SK-N-SH treated with all-trans-retinoic acid at 6 μM for 48 hours (cell line): ENCODE measurements around the gene C16orf95.

Experiments
- TSHZ2 ChIP-seq: fragments of 250-450 bp; sonication (Bioruptor Pico); IDR thresholded peaks from 2 replicates; pipeline ENCODE4 v1.5.0; 2020; ENCODE audit warnings: mild to moderate bottlenecking, moderate library complexity
- ZFP3 ChIP-seq: fragments of 250-450 bp; sonication (Bioruptor Pico); IDR thresholded peaks from 2 replicates; pipeline ENCODE4 v1.5.0; 2020; ENCODE audit warnings: mild to moderate bottlenecking, moderate library complexity
- ZNF565 ChIP-seq: fragments of 450-650 bp; formaldehyde crosslinking; conservative IDR thresholded peaks from 2 replicates; pipeline ENCODE4 v1.5.0; 2020; ENCODE audit warnings: low read depth, mild to moderate bottlenecking, moderate library complexity

- TF ChIP-seq ZFP3 (CRISPR knock-in tag) (no peak), TSHZ2 (no peak), ZNF565 (CRISPR knock-in tag) (no peak)
Measured at GRCh38 chr16:87295259-87295658, 21.9 kb downstream of the C16orf95 start.
